Measurements from ENCODE around the gene AJAP1. TPM values are rescaled to one million over a fixed set of nuclear protein-coding genes. Genes with fewer than 3 reads are reported as not detected.

AJAP1 gene
- total and polyA plus RNA-seq, 2 of the 8 experiments (the other 6 are each of a cell fraction or from before 2014, with no cell fraction given): 1.9 to 6.2 TPM

- TF ChIP-seq CHD7 (IDR thresholded peaks at IDR 0.05; ENCODE audit: insufficient replicate concordance, low read length): no peak
- no peak for TF ChIP-seq CHD2 (IDR thresholded peaks at IDR 0.05; ENCODE audit: low read length)
- TF ChIP-seq GABPA (IDR thresholded peaks at IDR 0.05; ENCODE audit: borderline replicate concordance, insufficient read depth, low read length): no peak
- no peak for TF ChIP-seq CEBPB (IDR thresholded peaks at IDR 0.05; ENCODE audit: low read depth, low read length)
- TF ChIP-seq RXRA (IDR thresholded peaks at IDR 0.05; ENCODE audit: insufficient read depth, low read depth, low read length): no peak
- TF ChIP-seq EZH2 (IDR thresholded peaks at IDR 0.05; ENCODE audit: low read depth, low read length, severe bottlenecking): no peak
These were observed 7.8 kb downstream of the AJAP1 start (continued) for GRCh38 chr1:4662168-4662567.

Measured in H1 (cell line).